ENCODE data around the gene BMF.

The BMF gene

DNA sequence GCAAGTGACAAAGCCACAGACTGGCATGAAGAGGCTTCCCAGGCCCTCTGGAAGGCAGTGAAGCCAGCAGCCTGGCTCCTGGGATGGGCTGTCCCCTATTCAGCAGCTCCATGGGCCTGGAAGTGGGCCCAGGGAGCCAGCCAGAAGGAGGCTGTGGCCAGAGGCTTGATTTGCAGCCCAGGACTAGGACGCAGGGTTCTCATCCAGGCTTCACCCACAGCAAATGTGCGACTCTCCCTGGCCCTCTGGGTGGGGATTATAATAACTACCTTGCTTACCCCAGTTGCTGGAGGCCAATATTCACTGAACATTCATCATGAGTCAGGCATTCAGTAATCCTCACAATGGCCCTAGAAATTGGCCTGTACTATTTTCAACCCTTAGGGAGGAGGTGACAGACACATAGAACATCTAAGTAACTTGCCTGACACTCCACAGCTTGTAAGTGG, 45.1 kb downstream of the BMF start:
- peaks cover 80% of the 10 kb centered on the region for H3K4me1 ChIP-seq (ENCODE audit: low read depth, poor library complexity, severe bottlenecking)
- no peaks in the 10 kb centered on the region for H3K79me2 ChIP-seq (ENCODE audit: insufficient read depth, low read depth)
- H3K9ac ChIP-seq, result no peak overlapping the region
- no peaks in the 10 kb centered on the region for H3K36me3 ChIP-seq (ENCODE audit: insufficient read depth)
- no peak overlapping the region for H3K27ac ChIP-seq
- no peak overlapping the region for H3K4me2 ChIP-seq
- TF ChIP-seq, protein P1, sequence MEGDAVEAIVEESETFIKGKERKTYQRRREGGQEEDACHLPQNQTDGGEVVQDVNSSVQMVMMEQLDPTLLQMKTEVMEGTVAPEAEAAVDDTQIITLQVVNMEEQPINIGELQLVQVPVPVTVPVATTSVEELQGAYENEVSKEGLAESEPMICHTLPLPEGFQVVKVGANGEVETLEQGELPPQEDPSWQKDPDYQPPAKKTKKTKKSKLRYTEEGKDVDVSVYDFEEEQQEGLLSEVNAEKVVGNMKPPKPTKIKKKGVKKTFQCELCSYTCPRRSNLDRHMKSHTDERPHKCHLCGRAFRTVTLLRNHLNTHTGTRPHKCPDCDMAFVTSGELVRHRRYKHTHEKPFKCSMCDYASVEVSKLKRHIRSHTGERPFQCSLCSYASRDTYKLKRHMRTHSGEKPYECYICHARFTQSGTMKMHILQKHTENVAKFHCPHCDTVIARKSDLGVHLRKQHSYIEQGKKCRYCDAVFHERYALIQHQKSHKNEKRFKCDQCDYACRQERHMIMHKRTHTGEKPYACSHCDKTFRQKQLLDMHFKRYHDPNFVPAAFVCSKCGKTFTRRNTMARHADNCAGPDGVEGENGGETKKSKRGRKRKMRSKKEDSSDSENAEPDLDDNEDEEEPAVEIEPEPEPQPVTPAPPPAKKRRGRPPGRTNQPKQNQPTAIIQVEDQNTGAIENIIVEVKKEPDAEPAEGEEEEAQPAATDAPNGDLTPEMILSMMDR (conservative IDR thresholded peaks at IDR 0.05; ENCODE audit: low read depth, low read length), result no peak
- H3K27me3 ChIP-seq (ENCODE audit: insufficient read depth, low read depth), result no peaks in the 10 kb centered on the region
- H4K20me1 ChIP-seq (ENCODE audit: insufficient read depth), result no peaks in the 10 kb centered on the region
- no peak overlapping the region for H3K4me3 ChIP-seq (IDR thresholded peaks at IDR 0.05; ENCODE audit: insufficient read depth, low read depth, low read length)
- no peak overlapping the region for H2AFZ ChIP-seq (ENCODE audit: low read depth)

- no peak overlapping the region for H3K9ac ChIP-seq
- no peak overlapping the region for H3K27ac ChIP-seq
Measured at GRCh38 chr15:40062816-40063562, 45.7 kb downstream of the BMF start.

GRCh38 chr15:40061212-40061901, 47.3 kb downstream of the BMF start:
- H3K4me2 ChIP-seq, result no peak overlapping the region
- H3K4me1 ChIP-seq (ENCODE audit: low read depth, poor library complexity, severe bottlenecking), result peaks cover 80% of the 10 kb centered on the region

More at GRCh38 chr15:40062816-40063562, 45.7 kb downstream of the BMF start:
- no peak overlapping the region for H2AFZ ChIP-seq (ENCODE audit: low read depth)
- no peaks in the 10 kb centered on the region for H3K79me2 ChIP-seq (ENCODE audit: insufficient read depth, low read depth)
- H3K36me3 ChIP-seq (ENCODE audit: insufficient read depth), result no peaks in the 10 kb centered on the region
- no peaks in the 10 kb centered on the region for H4K20me1 ChIP-seq (ENCODE audit: insufficient read depth)
- no peak overlapping the region for H3K4me2 ChIP-seq
- H3K4me1 ChIP-seq (ENCODE audit: low read depth, poor library complexity, severe bottlenecking), result peaks cover 80% of the 10 kb centered on the region
- H3K4me3 ChIP-seq (IDR thresholded peaks at IDR 0.05; ENCODE audit: insufficient read depth, low read depth, low read length), result no peak overlapping the region
- no peaks in the 10 kb centered on the region for H3K27me3 ChIP-seq (ENCODE audit: insufficient read depth, low read depth)
- TF ChIP-seq, protein P1 (conservative IDR thresholded peaks at IDR 0.05; ENCODE audit: low read depth, low read length), result no peak

GRCh38 chr15:40060236-40060961, 48.3 kb downstream of the BMF start:
- H4K20me1 ChIP-seq (ENCODE audit: insufficient read depth), result no peaks in the 10 kb centered on the region
- no peaks in the 10 kb centered on the region for H3K27me3 ChIP-seq (ENCODE audit: insufficient read depth, low read depth)
- H3K9ac ChIP-seq, result no peak overlapping the region
- no peak overlapping the region for H3K27ac ChIP-seq
- no peaks in the 10 kb centered on the region for H3K36me3 ChIP-seq (ENCODE audit: insufficient read depth)
- H3K4me1 ChIP-seq (ENCODE audit: low read depth, poor library complexity, severe bottlenecking), result peaks cover 80% of the 10 kb centered on the region
- TF ChIP-seq, protein P1 (conservative IDR thresholded peaks at IDR 0.05; ENCODE audit: low read depth, low read length), result no peak
- no peaks in the 10 kb centered on the region for H3K79me2 ChIP-seq (ENCODE audit: insufficient read depth, low read depth)
- no peak overlapping the region for H3K4me3 ChIP-seq (IDR thresholded peaks at IDR 0.05; ENCODE audit: insufficient read depth, low read depth, low read length)
- H3K4me2 ChIP-seq, result no peak overlapping the region
- no peak overlapping the region for H2AFZ ChIP-seq (ENCODE audit: low read depth)

More at GRCh38 chr15:40061212-40061901, 47.3 kb downstream of the BMF start:
- Histone ChIP-seq H3K9ac (no peak overlapping the region), H2AFZ (ENCODE audit: low read depth) (no peak overlapping the region), H3K79me2 (ENCODE audit: insufficient read depth, low read depth) (no peaks in the 10 kb centered on the region), H3K27me3 (ENCODE audit: insufficient read depth, low read depth) (no peaks in the 10 kb centered on the region), H3K36me3 (ENCODE audit: insufficient read depth) (no peaks in the 10 kb centered on the region), H3K4me3 (IDR thresholded peaks at IDR 0.05; ENCODE audit: insufficient read depth, low read depth, low read length) (no peak overlapping the region), H4K20me1 (ENCODE audit: insufficient read depth) (no peaks in the 10 kb centered on the region), H3K27ac (no peak overlapping the region)
- TF ChIP-seq, protein P1 (conservative IDR thresholded peaks at IDR 0.05; ENCODE audit: low read depth, low read length), result no peak

All from KMS-11 (cell line).